Iris pigment epithelial cell (primary cell): ENCODE results near the gene PSMC4.
"Not testable (repeated sequence)": the region's sequence is repeated elsewhere in the genome, so short reads cannot be mapped to it uniquely, and the experiment has no call there.

ENCODE experiments used
- DNase-seq: peaks from one replicate; pipeline ENCODE4 v3.0.0-alpha.2; 2011; ENCODE audit warnings: low read depth

The PSMC4 gene

GRCh38 chr19:39946532-39946931, 24.4 kb upstream of the PSMC4 start:
- peak; percentile 62 for DNase-seq

- no peak for DNase-seq
Observed at GRCh38 chr19:39949026-39949747, 21.8 kb upstream of the PSMC4 start.

- DNase-seq: no peak
Observed at GRCh38 chr19:39951065-39951650, 19.8 kb upstream of the PSMC4 start.

- DNase-seq: peak; percentile 87
Observed at GRCh38 chr19:39951686-39952085, 19.3 kb upstream of the PSMC4 start.

- no peak for DNase-seq
Observed at GRCh38 chr19:39953915-39954314, 17.1 kb upstream of the PSMC4 start.

- not testable (repeated sequence) for DNase-seq
Observed at GRCh38 chr19:39957886-39958285, 13.1 kb upstream of the PSMC4 start.

GRCh38 chr19:39958942-39959341, 12.0 kb upstream of the PSMC4 start:
- not testable (repeated sequence) for DNase-seq

- DNase-seq: not testable (repeated sequence)
Observed at GRCh38 chr19:39959407-39959806, 11.6 kb upstream of the PSMC4 start.

GRCh38 chr19:39963898-39964297, 7.1 kb upstream of the PSMC4 start:
- DNase-seq: no peak

- no peak for DNase-seq
Observed at GRCh38 chr19:39966617-39967016, 4.3 kb upstream of the PSMC4 start.

GRCh38 chr19:39967561-39967960, 3.4 kb upstream of the PSMC4 start:
- no peak for DNase-seq

- no peak for DNase-seq
Observed at GRCh38 chr19:39968789-39969188, 2.2 kb upstream of the PSMC4 start.

GRCh38 chr19:39969266-39969665, 1.7 kb upstream of the PSMC4 start:
- peak; percentile 74 for DNase-seq

- DNase-seq: no peak
Observed at GRCh38 chr19:39969681-39970424, 1.1 kb upstream of the PSMC4 start.

- no peak for DNase-seq
Observed at GRCh38 chr19:39970425-39970674, 615 bp upstream of the PSMC4 start.

- DNase-seq: no peak
Observed at GRCh38 chr19:39971380-39972035, 543 bp downstream of the PSMC4 start.

- DNase-seq: no peak
Observed at GRCh38 chr19:39974377-39975155, 3.6 kb downstream of the PSMC4 start.

- no peak for DNase-seq
Observed at GRCh38 chr19:39982883-39983282, 11.9 kb downstream of the PSMC4 start.

GRCh38 chr19:39983695-39984300, 12.8 kb downstream of the PSMC4 start:
- no peak for DNase-seq

- no peak for DNase-seq
Observed at GRCh38 chr19:39986643-39987042, 15.7 kb downstream of the PSMC4 start.

- no peak for DNase-seq
Observed at GRCh38 chr19:39987167-39987566, 16.2 kb downstream of the PSMC4 start.

GRCh38 chr19:39987596-39987995, 16.6 kb downstream of the PSMC4 start:
- no peak for DNase-seq
